Mesothelial cell of epicardium (in vitro differentiated cells): ENCODE results near the gene C4A. TPM values are rescaled to one million over a fixed set of nuclear protein-coding genes. Genes with fewer than 3 reads are reported as not detected.

Experiments used
- DNase-seq, 2 experiments: peaks; one replicate each; pipeline ENCODE4 v3.0.0; 2021; ENCODE audit warnings: low spot score in 2 of 2; ENCODE audit not compliant: unreplicated experiment in 2 of 2
- H3K27ac Mint-ChIP-seq: 2 replicates; pipeline ENCODE4 v1.8.0; 2021; ENCODE audit warnings: mixed read lengths
- H3K27me3 Mint-ChIP-seq: 2 replicates; pipeline ENCODE4 v1.8.0; 2021; ENCODE audit warnings: low read depth, mixed read lengths
- H3K36me3 Mint-ChIP-seq: 2 replicates; pipeline ENCODE4 v1.8.0; 2021; ENCODE audit warnings: mixed read lengths
- H3K4me1 Mint-ChIP-seq: 2 replicates; pipeline ENCODE4 v1.8.0; 2021; ENCODE audit warnings: mixed read lengths
- H3K4me3 Mint-ChIP-seq: 2 replicates; pipeline ENCODE4 v1.8.0; 2021; ENCODE audit warnings: mild to moderate bottlenecking, moderate library complexity, mixed read lengths
- H3K9me3 Mint-ChIP-seq: 2 replicates; pipeline ENCODE4 v1.8.0; 2021; ENCODE audit warnings: mixed read lengths
- CTCF ChIP-seq: fragments of 200-600 bp; sonication (generic); IDR thresholded peaks from one replicate; pipeline ENCODE4 v1.5.0; 2021; ENCODE audit warnings: antibody characterized with exemption; ENCODE audit not compliant: unreplicated experiment
- total RNA-seq: library from RNA; stranded (reverse); gene quantifications from 3 replicates; pipeline ENCODE4 v1.2.1, GENCODE V29; 2021

The C4A gene
- total RNA-seq, 1 donor from 2014 or later: 12.3 TPM

- TF ChIP-seq CTCF: no peak
- DNase-seq: no peak
- H3K4me1 Mint-ChIP-seq: peaks cover 14% of the 10 kb centered on the region
- H3K27me3 Mint-ChIP-seq: no peaks in the 10 kb centered on the region
- no peaks in the 10 kb centered on the region for H3K9me3 Mint-ChIP-seq
- peaks cover 23% of the 10 kb centered on the region for H3K36me3 Mint-ChIP-seq
- no peak overlapping the region for H3K27ac Mint-ChIP-seq
- H3K4me3 Mint-ChIP-seq: no peak overlapping the region
These were observed 13.5 kb upstream of the C4A start for GRCh38 chr6:31968326-31968725.

- peaks cover 20% of the 10 kb centered on the region for H3K36me3 Mint-ChIP-seq
- no peak for DNase-seq
- TF ChIP-seq CTCF: no peak
- no peaks in the 10 kb centered on the region for H3K27me3 Mint-ChIP-seq
- peaks cover 15% of the 10 kb centered on the region for H3K4me1 Mint-ChIP-seq
- H3K4me3 Mint-ChIP-seq: no peak overlapping the region
- H3K9me3 Mint-ChIP-seq: no peaks in the 10 kb centered on the region
- H3K27ac Mint-ChIP-seq: peak overlapping the region; percentile 100
These were observed 12.8 kb upstream of the C4A start for GRCh38 chr6:31968791-31969711.

- peaks cover 17% of the 10 kb centered on the region for H3K36me3 Mint-ChIP-seq
- H3K9me3 Mint-ChIP-seq: no peaks in the 10 kb centered on the region
- H3K27me3 Mint-ChIP-seq: no peaks in the 10 kb centered on the region
- no peak for DNase-seq
- peaks cover 15% of the 10 kb centered on the region for H3K4me1 Mint-ChIP-seq
- TF ChIP-seq CTCF: no peak
- H3K4me3 Mint-ChIP-seq: peak overlapping the region; percentile 55
- peak overlapping the region; percentile 100 for H3K27ac Mint-ChIP-seq
These were observed 11.9 kb upstream of the C4A start for GRCh38 chr6:31969712-31970603.

- H3K36me3 Mint-ChIP-seq: peaks cover 22% of the 10 kb centered on the region
- TF ChIP-seq CTCF: no peak
- peaks cover 15% of the 10 kb centered on the region for H3K4me1 Mint-ChIP-seq
- no peak for DNase-seq
- peak overlapping the region; percentile 97 for H3K4me3 Mint-ChIP-seq
- no peaks in the 10 kb centered on the region for H3K27me3 Mint-ChIP-seq
- H3K9me3 Mint-ChIP-seq: no peaks in the 10 kb centered on the region
- H3K27ac Mint-ChIP-seq: peak overlapping the region; percentile 100
These were observed 11.1 kb upstream of the C4A start for GRCh38 chr6:31970604-31971271.

- Mint-ChIP-seq H3K27ac (peak overlapping the region; percentile 100), H3K4me1 (peaks cover 15% of the 10 kb centered on the region)
- no peak for TF ChIP-seq CTCF
These were observed 10.4 kb upstream of the C4A start for GRCh38 chr6:31971279-31971992.

More at GRCh38 chr6:31971279-31971992, 10.4 kb upstream of the C4A start:
- Mint-ChIP-seq H3K27me3 (no peaks in the 10 kb centered on the region), H3K9me3 (no peaks in the 10 kb centered on the region), H3K4me3 (peak overlapping the region; percentile 97), H3K36me3 (peaks cover 21% of the 10 kb centered on the region)
- DNase-seq: no peak
